ENCODE data around the gene RTP5.
"Not testable (repeated sequence)": the region's sequence is repeated elsewhere in the genome, so short reads cannot be mapped to it uniquely, and the experiment has no call there.

Gene RTP5

GRCh38 chr2:241869087-241869961 lies at the start of gene RTP5:
Gene RTP5 (plus strand): TSS chr2:241869729. CDS start chr2:241869757, 28 bp downstream.
- DNase-seq (ENCODE audit: low spot score): no peak

GRCh38 chr2:241819947-241820624 lies 49.4 kb upstream of the RTP5 start:
- not testable (repeated sequence) for DNase-seq (ENCODE audit: low spot score)

- no peak for DNase-seq (ENCODE audit: low spot score)
These were observed 48.7 kb upstream of the RTP5 start for GRCh38 chr2:241820625-241821384.

- DNase-seq (ENCODE audit: low spot score): no peak
These were observed 47.9 kb upstream of the RTP5 start for GRCh38 chr2:241821460-241822263.

GRCh38 chr2:241822264-241822623 lies 47.3 kb upstream of the RTP5 start:
- no peak for DNase-seq (ENCODE audit: low spot score)

GRCh38 chr2:241823531-241824437 lies 45.7 kb upstream of the RTP5 start:
- DNase-seq (ENCODE audit: low spot score): not testable (repeated sequence)

- no peak for DNase-seq (ENCODE audit: low spot score)
These were observed 42.1 kb upstream of the RTP5 start for GRCh38 chr2:241827394-241827793.

- DNase-seq (ENCODE audit: low spot score): no peak
These were observed 36.3 kb upstream of the RTP5 start for GRCh38 chr2:241833101-241833663.

GRCh38 chr2:241833756-241834526 lies 35.6 kb upstream of the RTP5 start:
- DNase-seq (ENCODE audit: low spot score): not testable (repeated sequence)

GRCh38 chr2:241834527-241835210 lies 34.9 kb upstream of the RTP5 start:
- DNase-seq (ENCODE audit: low spot score): no peak

GRCh38 chr2:241835611-241836010 lies 33.9 kb upstream of the RTP5 start:
- DNase-seq (ENCODE audit: low spot score): no peak

GRCh38 chr2:241836292-241836691 lies 33.2 kb upstream of the RTP5 start:
- no peak for DNase-seq (ENCODE audit: low spot score)

- no peak for DNase-seq (ENCODE audit: low spot score)
These were observed 32.1 kb upstream of the RTP5 start for GRCh38 chr2:241837197-241837965.

- no peak for DNase-seq (ENCODE audit: low spot score)
These were observed 28.1 kb upstream of the RTP5 start for GRCh38 chr2:241841181-241842066.

- DNase-seq (ENCODE audit: low spot score): no peak
These were observed 27.5 kb upstream of the RTP5 start for GRCh38 chr2:241842067-241842415.

GRCh38 chr2:241842620-241843211 lies 26.8 kb upstream of the RTP5 start:
- DNase-seq (ENCODE audit: low spot score): peak; percentile 18
